22Rv1 (cell line): ENCODE measurements around the gene FBXW5.

Experiments
- CTCF ChIP-seq: fragments of 450-650 bp; IDR thresholded peaks from 2 replicates; pipeline ENCODE4 v1.5.1; 2017; ENCODE audit warnings: mild to moderate bottlenecking
- ZFX ChIP-seq: fragments of 450-650 bp; IDR thresholded peaks from 2 replicates; pipeline ENCODE4 v1.6.1; 2017; ENCODE audit warnings: antibody characterized with exemption, borderline replicate concordance

GRCh38 chr9:136921718-136922117 lies 22.8 kb downstream of the FBXW5 start:
- TF ChIP-seq CTCF, result no peak
- TF ChIP-seq ZFX, result no peak
